Upper lobe of right lung (tissue), 1 donor: ENCODE measurements around the gene CD5L. TPM values are rescaled to one million over a fixed set of nuclear protein-coding genes. Genes with fewer than 3 reads are reported as not detected.

Source experiments
- ATAC-seq: fragments of 200-7000 bp; cut with Tn5 transposase; one replicate; pipeline ENCODE4 v1.9.1; 2020; ENCODE audit warnings: mild to moderate bottlenecking, moderate library complexity
- DNase-seq: peaks from one replicate; pipeline ENCODE4 v3.0.0-alpha.2; 2020
- H3K27ac ChIP-seq: fragments of 200-600 bp; one replicate; pipeline ENCODE4 v1.8.0; 2022
- H3K27me3 ChIP-seq: fragments of 200-600 bp; one replicate; pipeline ENCODE4 v1.8.0; 2022; ENCODE audit warnings: mild to moderate bottlenecking
- H3K36me3 ChIP-seq: fragments of 200-600 bp; one replicate; pipeline ENCODE4 v1.8.0; 2022
- H3K4me1 ChIP-seq: fragments of 200-600 bp; one replicate; pipeline ENCODE4 v1.8.0; 2022
- H3K4me3 ChIP-seq: fragments of 200-600 bp; one replicate; pipeline ENCODE4 v1.8.0; 2022; ENCODE audit warnings: mild to moderate bottlenecking
- H3K9me3 ChIP-seq: fragments of 200-600 bp; one replicate; pipeline ENCODE4 v1.8.0; 2022
- intact Hi-C: fragments of 100-400 bp; cut with DNase I; formaldehyde crosslinking; loops from one replicate; pipeline ENCODE4 v1.11.0; 2022
- total RNA-seq: library from RNA; stranded (reverse); fragmentation: NEBNext Ultra II Directional; extraction: Animal tissue kit (Norgen Biotek cat#: 25700); gene quantifications from one replicate; pipeline ENCODE4 v1.2.1, GENCODE V29; 2021
- TF ChIP-seq, protein P1 (sequence below): fragments of 200-600 bp; IDR thresholded peaks from one replicate; pipeline ENCODE4 v1.8.0; 2022; ENCODE audit warnings: antibody characterized with exemption
- donor health status: DM: no; HTN: yes; CAD: no; lungs with severe emphysema.

Gene CD5L
- total RNA-seq, 1 donor from 2014 or later, result 0.93 TPM

DNA sequence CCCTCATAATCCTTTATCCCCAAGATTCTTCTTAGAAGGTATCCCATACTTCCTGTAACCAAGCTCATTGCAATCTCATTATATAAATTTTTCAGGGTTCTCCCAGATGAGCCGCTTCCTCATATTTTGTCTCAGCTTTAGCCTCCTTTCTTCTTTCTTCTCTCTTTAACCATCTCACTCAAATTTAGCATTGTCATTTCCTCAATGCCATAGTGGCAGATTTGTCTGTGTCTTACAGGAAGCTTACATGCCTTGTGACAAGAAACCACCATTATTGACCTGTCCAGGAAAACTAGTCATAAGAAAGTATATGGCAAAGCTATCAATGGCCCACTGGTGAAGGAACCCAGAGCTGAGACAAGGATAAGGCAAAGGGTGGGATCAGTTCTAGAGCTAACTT is 58.7 kb downstream of the CD5L start:
- TF ChIP-seq, protein P1, sequence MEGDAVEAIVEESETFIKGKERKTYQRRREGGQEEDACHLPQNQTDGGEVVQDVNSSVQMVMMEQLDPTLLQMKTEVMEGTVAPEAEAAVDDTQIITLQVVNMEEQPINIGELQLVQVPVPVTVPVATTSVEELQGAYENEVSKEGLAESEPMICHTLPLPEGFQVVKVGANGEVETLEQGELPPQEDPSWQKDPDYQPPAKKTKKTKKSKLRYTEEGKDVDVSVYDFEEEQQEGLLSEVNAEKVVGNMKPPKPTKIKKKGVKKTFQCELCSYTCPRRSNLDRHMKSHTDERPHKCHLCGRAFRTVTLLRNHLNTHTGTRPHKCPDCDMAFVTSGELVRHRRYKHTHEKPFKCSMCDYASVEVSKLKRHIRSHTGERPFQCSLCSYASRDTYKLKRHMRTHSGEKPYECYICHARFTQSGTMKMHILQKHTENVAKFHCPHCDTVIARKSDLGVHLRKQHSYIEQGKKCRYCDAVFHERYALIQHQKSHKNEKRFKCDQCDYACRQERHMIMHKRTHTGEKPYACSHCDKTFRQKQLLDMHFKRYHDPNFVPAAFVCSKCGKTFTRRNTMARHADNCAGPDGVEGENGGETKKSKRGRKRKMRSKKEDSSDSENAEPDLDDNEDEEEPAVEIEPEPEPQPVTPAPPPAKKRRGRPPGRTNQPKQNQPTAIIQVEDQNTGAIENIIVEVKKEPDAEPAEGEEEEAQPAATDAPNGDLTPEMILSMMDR, result no peak
- intact Hi-C loops, result no loop called here
- ATAC-seq (no peak), DNase-seq (no peak)
- Histone ChIP-seq H3K36me3 (no peaks in the 10 kb centered on the region), H3K9me3 (no peaks in the 10 kb centered on the region), H3K4me3 (no peak overlapping the region), H3K27ac (no peak overlapping the region), H3K27me3 (no peaks in the 10 kb centered on the region), H3K4me1 (no peaks in the 10 kb centered on the region)

DNA sequence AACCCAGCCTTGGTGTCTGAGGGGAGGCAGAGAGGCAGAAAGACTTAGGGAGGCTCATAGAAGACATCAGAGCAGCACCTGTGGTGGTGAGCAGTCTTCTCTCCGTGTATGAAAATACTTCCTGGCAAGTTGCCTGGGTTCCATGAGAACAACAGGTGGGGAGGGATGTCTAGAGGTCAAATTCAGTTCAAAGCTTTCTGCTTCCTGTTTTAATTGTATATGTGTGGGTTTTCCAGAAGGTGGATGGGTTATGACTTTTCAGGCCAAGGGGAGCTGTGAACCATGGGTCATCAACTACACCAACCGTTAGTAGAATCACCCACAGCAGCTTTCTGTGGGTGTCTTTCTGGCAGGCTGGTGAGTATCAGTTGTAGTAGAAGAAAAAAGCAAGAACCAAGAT is 60.6 kb downstream of the CD5L start:
- ATAC-seq, result no peak
- Histone ChIP-seq H3K27ac (no peak overlapping the region), H3K36me3 (no peaks in the 10 kb centered on the region)

More for the DNA sequence above, 60.6 kb downstream of the CD5L start:
- no peaks in the 10 kb centered on the region for H3K27me3 ChIP-seq
- H3K4me1 ChIP-seq, result no peaks in the 10 kb centered on the region
- H3K4me3 ChIP-seq, result no peak overlapping the region
- TF ChIP-seq, protein P1, result no peak
- no peak for DNase-seq
- intact Hi-C loops, result no loop called here
- H3K9me3 ChIP-seq, result no peaks in the 10 kb centered on the region

Other genes starting within 250 kb of the CD5L start
- not detected for gene FCRL4, start 243.7 kb downstream of the CD5L start, total RNA-seq
- 0.67 TPM for gene FCRL3, start 141.0 kb downstream of the CD5L start, total RNA-seq
- 0.20 TPM for gene FCRL2, start 64.7 kb downstream of the CD5L start, total RNA-seq
- 1.4 TPM for gene FCRL1, start 21.7 kb downstream of the CD5L start, total RNA-seq
- gene KIRREL1, start 151.8 kb upstream of the CD5L start, total RNA-seq, result 40.8 TPM